NCI-H748 (cell line): ENCODE measurements around the gene PATE4.
A peak's percentile ranks its signal among the peaks of the same experiment; 100 is the strongest.
"Not testable (repeated sequence)": the region's sequence is repeated elsewhere in the genome, so short reads cannot be mapped to it uniquely, and the experiment has no call there.

Experiments used
- DNase-seq: peaks from one replicate; lab custom pipeline; 2025; ENCODE audit not compliant: unreplicated experiment; lab: John Stamatoyannopoulos, UW

The PATE4 gene, protein sequence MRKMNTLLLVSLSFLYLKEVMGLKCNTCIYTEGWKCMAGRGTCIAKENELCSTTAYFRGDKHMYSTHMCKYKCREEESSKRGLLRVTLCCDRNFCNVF

DNA sequence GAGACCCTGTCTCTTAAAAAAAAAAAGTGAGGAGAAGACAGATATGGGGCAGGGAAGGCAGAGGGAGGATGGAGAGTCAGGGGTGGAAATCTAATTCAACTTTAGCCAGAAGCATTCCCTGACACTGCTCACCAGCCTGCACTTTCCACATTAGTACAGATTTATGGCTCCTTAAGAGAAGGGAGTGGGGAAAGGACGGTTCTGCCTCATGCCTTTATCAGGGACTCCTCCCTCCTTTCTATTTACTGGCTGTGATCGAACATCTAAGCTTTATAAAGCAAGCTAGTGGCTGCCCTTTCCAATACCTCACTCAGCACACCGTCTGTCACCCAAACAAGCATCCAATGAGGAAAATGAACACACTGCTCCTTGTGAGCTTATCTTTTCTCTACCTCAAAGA, at the start of gene PATE4:
Gene PATE4, plus strand, starts transcription at position 301 of the 400 bp plus-strand sequence. Its CDS starts 44 bp downstream, at position 345.
- DNase-seq, result no peak

DNA sequence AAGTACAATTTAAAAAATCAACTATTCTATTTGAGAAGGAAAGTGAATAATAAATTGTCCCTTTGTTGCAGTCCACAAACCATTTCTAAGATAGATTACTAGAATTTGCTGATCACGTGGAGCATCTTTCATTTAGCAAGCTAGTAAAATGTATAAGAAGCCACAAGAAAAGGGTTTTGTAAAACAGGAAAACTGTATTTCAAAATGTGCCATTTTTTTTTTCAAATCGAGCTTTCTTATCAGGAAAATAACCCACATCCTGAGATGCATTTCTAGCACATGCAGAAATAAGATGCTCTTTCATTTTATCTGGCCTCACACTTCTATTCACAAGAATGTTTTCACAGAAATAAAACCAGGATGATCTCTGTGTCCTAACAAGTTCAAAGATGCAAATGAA, 48.4 kb upstream of the PATE4 start:
- DNase-seq, result no peak

DNA sequence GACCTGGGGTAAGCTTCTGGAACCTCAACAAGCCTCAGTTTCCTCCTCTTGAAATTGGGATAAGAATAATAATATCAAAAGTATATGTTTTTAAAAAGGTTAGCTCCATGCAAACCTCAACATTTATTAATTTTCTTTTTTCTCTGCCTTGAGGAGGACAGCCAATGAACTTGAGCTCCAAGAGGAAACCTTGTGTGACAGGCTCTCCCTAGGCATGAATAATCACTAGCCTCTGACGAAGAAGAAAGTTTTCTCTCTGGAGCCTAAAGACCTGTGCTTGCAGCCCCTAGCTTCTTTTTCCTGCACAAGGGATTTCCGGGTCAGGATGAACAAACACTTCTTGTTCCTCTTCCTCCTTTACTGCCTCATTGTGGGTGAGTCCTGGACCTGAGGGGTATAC, 45.3 kb upstream of the PATE4 start, which contains the start of gene PATE3:
Gene PATE3, plus strand, starts transcription at position 301 of the 400 bp plus-strand sequence. Its CDS starts 25 bp downstream, at position 326.
- no peak for DNase-seq

DNA sequence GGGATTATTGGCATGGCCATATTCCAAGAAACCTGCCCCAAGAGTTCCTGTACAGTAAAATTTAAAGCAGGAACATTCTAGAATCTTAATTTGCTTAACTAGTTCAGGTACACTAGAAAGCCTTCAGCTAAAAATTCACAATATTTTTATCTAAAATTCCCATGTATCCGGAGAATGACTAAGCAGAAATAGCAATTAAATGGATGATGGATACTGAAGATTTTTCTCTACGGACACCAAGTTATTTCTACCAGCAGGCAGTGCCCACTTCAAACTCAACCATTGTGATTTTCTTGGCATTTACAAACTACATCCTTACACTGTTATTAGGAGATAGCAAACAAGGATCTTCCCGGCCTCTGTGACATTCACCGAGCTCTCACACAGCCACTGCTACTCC, 42.3 kb upstream of the PATE4 start:
- DNase-seq, result no peak

DNA sequence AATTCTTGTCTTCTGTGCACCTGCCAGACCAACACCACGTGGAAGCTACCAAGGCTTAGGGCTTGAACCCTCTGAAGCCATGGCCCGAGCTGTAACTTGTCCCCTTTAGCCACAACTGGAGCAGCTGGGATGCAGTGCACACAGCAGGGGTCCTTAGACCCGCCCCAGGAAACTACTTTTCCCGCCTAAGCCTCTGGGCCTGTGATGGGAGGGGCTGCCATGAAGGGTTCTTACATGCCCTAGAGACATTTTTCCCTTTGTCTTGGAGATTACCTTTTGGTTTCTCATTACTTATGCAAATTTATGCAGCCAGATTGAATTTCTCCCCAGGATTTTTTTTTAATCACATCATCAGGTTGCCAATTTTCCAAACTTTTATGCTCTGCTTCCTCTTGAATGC, 35.5 kb upstream of the PATE4 start:
- no peak for DNase-seq

DNA sequence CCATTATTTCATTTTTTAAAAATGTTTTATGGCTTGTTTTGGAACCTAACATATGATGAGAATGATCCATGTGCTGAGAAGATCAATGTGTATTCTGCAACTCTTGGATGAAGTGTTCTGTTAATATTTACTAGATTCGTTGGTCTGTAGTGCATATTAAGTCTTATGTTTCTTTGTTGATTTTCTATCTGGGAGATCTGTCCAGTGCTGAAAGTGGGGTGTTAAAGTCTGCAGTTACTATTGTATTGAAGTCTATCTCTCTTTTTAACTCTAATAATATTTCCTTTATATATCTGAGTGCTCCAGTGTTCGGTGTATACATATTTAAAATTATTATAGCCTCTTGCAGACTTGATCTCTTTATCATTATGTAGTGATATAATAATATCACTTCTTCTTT, 33.3 kb upstream of the PATE4 start:
- DNase-seq, result no peak

DNA sequence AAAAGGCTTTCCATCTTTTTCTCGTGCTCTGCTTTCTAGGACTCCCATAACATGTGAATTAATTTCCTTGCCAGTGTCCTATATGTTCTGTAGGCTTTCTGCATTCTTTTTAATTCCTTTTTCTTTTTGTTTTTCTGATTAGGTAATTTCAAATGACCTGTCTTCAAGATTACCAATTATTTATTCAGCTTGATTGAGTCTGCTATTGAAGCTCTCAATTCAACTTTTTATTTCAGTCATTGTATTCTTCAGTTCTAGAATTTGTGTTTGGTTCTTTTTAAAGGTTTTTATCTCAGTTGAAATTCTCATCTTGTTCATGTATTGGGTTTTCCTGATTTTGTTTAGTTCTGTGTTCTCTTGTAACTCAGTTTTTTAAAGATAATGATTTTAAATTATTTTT, 30.7 kb upstream of the PATE4 start:
- no peak for DNase-seq

DNA sequence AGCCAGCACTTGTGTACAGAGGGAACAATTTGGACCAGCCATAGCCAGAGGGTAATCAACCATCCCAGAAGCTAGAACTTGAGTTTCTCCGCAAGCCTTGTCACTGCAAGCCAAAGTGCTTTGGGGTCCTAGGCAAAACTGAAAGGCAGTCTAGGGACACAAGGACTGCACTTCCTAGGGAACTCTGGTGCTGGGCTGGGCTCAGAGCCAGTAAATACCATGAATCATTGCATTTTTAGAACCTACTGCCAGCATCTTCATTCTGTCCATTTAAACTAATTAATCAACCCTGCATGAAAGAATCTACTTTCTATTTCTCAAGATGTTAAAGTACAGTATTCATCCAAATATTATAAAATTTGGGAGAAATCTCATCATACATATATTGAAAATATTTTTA, 25.2 kb upstream of the PATE4 start:
- no peak for DNase-seq

DNA sequence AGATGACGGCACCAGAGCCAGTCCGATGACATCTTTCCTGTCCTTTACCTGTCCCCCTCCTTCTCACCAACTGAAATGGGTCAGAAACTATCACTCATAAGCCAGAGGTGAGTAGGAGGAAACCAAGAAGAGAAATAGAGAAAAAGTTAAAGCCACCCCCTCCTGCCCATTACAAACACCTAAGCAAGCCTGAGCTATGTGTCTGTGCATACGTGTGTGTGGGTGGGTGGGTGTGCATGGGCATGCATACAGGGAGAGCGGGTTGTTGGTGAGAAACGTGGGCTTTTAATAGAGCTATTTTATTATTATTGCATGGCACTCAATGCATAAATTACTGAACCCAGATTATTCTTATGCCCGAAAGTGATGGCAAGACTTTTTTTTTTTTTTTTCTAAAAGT, 2.6 kb downstream of the PATE4 start:
- DNase-seq, result no peak

DNA sequence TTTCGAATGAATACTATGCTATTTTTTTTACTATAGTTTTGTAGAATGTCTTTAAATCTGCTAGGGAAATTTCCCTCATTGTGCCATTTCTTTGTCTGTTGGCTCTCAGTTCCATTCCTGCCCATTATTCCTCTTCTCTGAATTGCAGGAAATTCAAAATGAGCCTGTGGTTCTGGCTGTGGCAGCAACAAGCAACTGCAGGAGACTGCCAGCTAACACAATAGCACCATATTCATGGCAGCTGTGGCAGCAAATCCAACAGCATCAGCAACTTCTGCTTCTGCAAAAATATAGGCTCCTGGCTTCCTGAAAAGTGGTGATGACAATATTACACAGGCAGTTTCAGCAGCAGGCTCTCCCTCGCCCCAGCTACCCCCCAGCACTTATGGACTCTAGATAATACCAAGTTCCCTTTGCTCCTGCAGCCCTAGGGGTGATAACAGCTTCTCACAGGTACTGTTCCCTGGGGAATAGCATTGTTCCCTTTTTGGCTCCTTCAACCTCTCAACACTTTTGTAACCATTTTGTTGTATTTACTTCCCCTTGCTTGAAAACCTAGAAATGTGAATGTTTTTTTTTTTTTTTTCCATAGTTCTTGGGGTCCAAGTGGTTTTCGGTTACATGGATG, 9.3 kb downstream of the PATE4 start:
- DNase-seq, result no peak

DNA sequence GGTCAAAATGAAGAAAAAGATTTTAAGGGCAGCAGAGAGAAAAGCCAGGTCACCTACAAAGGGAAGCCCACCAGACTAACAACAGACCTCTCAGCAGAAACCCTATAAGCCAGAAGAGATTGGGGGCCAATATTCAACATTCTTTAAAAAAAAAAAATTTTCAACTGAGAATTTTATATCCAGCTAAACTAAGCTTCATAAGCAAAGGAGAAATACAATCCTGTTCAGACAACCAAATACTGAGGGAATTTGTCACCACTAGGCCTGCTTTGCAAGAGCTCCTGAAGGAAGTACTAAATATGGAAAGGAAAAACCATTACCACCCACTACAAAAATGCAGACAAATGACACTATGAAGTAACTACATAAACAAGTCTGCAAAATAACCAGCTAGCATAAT, 13.1 kb downstream of the PATE4 start:
- no peak for DNase-seq

DNA sequence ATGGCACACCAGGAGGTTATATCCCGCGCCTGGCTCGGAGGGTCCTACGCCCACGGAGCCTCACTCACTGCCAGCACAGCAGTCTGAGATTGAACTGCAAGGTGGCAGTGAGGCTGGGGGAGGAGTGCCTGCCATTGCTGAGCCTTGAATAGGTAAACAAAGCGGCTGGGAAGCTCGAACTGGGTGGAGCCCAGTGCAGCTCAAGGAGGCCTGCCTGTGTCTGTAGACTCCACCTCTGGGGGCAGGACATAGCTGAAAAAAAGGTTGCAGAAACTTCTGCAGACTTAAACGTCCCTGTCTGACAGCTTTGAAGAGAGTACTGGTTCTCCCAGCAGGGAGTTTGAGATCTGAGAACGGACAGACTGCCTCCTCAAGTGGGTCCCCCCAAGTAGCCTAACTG, 24.6 kb downstream of the PATE4 start:
- DNase-seq, result not testable (repeated sequence)

DNA sequence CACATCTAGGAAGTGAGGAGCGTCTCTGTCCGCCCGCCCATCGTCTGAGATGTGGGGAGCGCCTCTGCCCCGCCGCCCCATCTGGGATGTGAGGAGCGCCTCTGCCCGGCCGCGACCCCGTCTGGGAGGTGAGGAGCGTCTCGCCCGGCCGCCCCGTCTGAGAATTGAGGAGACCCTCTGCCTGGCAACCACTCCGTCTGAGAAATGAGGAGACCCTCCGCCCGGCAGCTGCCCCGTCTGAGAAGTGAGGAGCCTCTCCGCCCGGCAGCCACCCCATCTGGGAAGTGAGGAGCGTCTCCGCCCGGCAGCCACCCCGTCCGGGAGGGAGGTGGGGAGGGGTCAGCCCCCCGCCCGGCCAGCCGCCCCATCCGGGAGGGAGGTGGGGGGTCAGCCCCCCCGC, 29.7 kb downstream of the PATE4 start:
- DNase-seq, result not testable (repeated sequence)

DNA sequence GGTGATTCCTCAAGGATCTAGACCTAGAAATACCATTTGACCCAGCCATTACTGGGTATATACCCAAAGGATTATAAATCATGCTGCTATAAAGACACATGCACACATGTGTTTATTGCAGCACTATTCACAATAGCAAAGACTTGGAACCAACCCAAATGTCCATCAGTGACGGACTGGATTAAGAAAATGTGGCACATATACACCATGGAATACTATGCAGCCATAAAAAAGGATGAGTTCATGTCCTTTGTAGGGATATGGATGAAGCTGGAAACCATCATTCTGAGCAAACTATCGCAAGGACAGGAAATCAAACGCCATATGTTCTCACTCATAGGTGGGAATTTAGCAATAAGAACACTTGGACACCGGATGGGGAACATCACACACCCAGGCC, 32.2 kb downstream of the PATE4 start:
- DNase-seq, result not testable (repeated sequence)

DNA sequence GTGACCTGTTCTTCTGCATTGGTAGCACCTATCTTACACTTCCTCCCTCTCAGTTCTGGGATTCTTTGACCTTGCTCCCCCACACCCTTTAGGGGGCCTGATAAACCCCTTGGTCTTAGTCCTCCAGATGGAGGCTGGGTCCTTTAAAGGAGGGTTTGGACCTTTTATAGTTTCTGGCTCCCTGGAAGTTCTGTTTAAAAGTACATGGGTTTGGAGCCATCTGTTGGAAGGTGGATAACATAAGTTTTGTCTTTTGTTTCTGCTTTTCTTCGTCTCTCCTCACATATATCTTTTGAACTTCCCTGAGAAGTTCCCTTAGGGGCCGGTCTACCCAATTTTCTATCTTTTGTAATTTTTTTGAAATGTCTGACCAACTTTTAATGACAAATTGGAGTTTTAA, 36.4 kb downstream of the PATE4 start:
- DNase-seq, result no peak

DNA sequence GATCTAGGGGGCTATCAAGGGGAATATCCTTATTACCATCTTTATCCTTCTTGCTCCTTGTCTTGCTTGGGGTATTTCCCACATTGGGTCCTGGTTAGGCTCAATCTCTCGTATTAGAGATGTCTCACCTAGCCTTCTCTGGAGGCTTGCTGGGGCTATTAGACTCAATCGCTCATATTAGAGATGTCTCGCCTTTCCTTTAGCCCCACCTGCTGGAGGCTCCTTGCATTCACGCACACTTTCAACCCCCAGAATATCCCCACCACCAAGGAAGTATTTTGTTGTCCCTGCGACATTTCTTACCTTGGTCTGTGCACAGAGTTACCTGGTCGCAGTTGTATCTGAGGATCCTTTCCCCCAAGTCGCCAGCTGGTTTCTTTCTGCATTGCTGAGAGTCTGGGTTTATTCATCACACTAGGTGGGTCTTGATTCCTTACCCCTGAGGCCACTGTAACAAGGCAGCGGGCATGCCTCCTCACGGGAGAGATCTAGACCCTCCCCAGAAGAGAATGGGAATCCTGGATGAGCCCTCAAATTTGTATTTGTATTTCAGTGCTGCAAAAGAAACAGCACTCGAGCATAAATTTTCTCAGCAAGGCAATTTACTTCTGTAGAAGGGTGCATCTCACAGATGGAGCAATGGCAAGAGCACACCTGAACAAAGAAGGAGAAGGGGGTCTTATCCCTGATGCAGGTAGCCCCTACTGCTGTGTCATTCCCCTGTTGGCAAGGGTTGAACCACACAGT, 38.4 kb downstream of the PATE4 start:
- peak; percentile 50 for DNase-seq

DNA sequence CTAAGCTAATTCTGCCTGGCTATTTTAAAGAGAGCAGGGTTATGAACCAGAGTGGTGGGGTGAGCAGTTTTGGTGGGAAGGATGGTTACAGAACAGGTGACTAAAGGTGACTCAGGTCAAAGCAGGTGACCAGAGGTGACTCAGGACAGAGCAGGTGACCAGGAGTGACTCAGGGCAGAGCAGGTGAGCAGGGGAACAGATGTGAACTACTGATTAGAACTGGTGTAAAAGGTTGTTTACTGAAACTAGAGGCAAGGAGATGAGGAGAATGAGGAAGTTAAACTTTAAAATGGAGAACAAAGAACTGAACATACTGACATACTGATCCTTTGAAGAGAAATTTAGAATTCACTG, 39.0 kb downstream of the PATE4 start:
- no peak for DNase-seq

DNA sequence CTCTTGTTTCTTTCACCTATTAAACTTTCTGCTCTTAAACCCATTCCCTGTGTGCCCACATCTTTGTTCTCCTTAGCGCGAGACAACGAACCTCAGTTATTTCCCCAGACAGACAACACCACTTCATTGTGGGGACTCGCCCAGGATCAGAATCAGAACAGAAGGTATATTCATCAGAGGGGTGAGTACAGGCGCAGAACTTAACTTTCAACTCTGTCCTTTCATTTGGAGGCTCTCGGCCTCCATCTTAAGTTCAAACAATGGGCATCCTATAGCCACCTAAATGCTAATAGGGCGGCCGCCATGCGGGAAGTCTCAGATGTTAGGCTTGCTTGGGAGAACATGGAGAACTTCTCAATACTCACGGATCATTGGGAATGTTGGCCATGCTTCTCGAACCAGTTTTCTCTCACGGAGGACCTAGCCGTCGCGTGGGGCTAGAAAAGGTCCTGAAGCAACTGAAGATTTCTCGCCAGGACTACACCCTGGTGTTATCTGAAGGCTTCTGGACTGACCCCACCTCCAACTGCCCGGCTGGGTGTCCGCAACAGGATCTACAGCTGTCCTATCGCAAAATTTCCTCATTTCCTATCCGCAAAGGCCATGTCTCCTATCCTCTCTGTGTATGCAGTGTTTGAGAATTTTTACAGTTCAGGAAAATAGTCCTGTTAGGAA, 40.9 kb downstream of the PATE4 start:
- DNase-seq, result no peak

DNA sequence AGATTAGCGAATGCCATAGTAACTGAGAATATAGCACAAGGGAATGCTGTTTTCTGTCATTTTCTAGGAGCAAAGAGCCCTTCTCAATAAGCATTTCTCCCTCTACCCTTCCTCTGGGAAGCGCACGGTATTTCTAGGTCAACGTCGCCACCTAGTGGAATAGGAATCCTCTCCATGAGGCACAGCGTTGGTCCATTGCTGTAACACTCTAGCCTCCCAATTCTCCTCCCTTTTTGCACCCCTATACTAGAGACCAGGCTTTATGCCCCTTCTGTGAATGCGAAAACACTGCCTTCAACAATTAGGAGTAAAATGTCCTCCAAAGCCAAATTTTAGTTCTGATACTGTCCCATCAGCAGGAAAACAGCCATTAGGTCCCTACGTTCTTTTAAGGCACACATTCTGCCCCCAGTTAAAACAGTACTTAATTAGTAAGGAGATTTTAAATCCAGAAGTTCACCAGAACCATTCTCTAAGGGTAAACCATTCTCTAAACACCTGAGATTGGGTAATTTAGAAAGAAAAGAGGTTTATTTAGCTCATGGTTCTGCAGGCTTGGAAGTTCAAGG, 41.5 kb downstream of the PATE4 start:
- DNase-seq, result peak; percentile 58

DNA sequence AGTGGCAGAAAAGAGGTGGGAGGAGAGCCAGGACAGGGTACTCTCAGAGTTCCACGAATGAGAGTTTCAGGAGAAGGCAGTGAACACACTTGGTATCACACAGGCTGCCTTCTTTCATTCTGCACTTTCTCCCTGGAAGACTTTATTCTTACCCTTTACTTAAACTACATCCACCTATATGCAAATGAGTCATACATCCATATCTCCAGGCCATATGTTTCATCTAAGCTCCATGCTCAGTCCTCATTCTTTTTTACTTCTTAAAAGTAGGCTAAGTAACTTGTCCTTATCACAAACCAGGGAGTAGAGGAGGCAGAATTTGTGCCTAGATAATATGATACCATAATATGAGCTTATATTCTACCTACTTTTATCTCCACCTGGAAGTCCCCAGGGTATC, 48.2 kb downstream of the PATE4 start:
- DNase-seq, result no peak

DNA sequence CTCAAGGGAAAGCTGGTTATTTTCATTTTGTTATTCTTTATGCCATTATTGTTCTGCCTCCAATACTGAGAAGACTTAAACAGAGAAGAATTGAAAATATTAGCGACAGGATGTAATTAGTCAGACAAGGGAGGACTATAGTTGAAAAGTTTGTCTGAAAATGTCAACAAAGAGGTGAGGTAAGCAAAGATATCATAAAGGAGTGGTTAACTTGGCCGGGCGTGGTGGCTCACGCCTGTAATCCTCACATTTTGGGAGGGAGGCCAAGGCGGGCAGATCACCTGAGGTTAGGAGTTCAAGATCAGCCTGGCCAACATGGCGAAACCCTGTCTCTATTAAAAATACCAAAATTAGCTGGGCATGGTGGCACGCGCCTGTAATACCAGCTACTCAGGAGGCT, 50.3 kb downstream of the PATE4 start:
- DNase-seq, result no peak

DNA sequence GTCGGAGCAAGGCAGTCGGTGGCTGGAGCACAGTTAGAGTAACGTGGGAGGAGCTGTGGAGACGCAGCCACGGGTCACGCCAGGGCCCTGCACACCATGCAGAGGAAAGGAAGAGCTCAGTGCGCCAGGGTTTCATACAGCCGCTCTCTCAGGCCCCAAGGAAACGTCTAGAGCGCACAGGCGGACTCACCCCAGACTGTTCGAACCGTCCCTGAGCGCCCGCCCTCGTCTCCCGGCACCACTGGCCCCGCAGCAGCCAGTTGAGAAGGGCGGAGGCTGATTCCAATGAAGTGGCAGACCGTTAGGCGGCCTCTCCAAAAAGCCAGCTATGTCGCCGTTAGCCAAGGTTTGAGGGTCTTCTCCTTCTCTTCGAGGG, 53.9 kb downstream of the PATE4 start:
- DNase-seq, result peak; percentile 11
